GM15510 (cell line): ENCODE results near the gene PTPRA.

ENCODE experiments used
- POLR2A ChIP-seq: IDR thresholded peaks from 3 replicates; pipeline ENCODE4 v1.6.1; 2011; ENCODE audit warnings: borderline replicate concordance; ENCODE audit not compliant: insufficient read length; ENCODE audit errors: extremely low read depth

PTPRA gene

GRCh38 chr20:3021327-3021726 is 148.0 kb downstream of the PTPRA start:
- TF ChIP-seq POLR2A = no peak

- no peak for TF ChIP-seq POLR2A
Measured at GRCh38 chr20:3021777-3022176, 148.5 kb downstream of the PTPRA start.

- TF ChIP-seq POLR2A = no peak
Measured at GRCh38 chr20:3027987-3028386, 154.7 kb downstream of the PTPRA start.

- no peak for TF ChIP-seq POLR2A
Measured at GRCh38 chr20:3031524-3032147, 158.4 kb downstream of the PTPRA start.

GRCh38 chr20:3032624-3033023 is 159.3 kb downstream of the PTPRA start:
- no peak for TF ChIP-seq POLR2A

GRCh38 chr20:3037654-3038053 is 164.4 kb downstream of the PTPRA start:
- TF ChIP-seq POLR2A = no peak

GRCh38 chr20:3038454-3038853 is 165.2 kb downstream of the PTPRA start:
- no peak for TF ChIP-seq POLR2A

GRCh38 chr20:3039426-3039825 is 166.1 kb downstream of the PTPRA start:
- TF ChIP-seq POLR2A = no peak

GRCh38 chr20:3040086-3040485 is 166.8 kb downstream of the PTPRA start:
- TF ChIP-seq POLR2A = no peak

GRCh38 chr20:3041854-3042409 is 168.7 kb downstream of the PTPRA start:
- TF ChIP-seq POLR2A = no peak

GRCh38 chr20:3042625-3043024 is 169.3 kb downstream of the PTPRA start:
- TF ChIP-seq POLR2A = no peak

GRCh38 chr20:3043322-3043721 is 170.0 kb downstream of the PTPRA start, which contains the start of gene GNRH2:
Gene GNRH2 (plus strand): TSS chr20:3043622. CDS start chr20:3044415, 793 bp downstream.
- no peak for TF ChIP-seq POLR2A

GRCh38 chr20:3044336-3044965 is 171.2 kb downstream of the PTPRA start:
- TF ChIP-seq POLR2A = no peak

GRCh38 chr20:3045042-3045815 is 171.9 kb downstream of the PTPRA start:
- TF ChIP-seq POLR2A = no peak
